CD4-positive, alpha-beta T cell treated with Interleukin-10 for 1 hour (primary cell): ENCODE results near the gene HORMAD1.
A peak's percentile ranks its signal among the peaks of the same experiment; 100 is the strongest.
"Not testable (repeated sequence)": the region's sequence is repeated elsewhere in the genome, so short reads cannot be mapped to it uniquely, and the experiment has no call there.

Experiments
- DNase-seq: peaks from one replicate; pipeline ENCODE4 v3.0.0-alpha.2; 2020

Gene HORMAD1, protein sequence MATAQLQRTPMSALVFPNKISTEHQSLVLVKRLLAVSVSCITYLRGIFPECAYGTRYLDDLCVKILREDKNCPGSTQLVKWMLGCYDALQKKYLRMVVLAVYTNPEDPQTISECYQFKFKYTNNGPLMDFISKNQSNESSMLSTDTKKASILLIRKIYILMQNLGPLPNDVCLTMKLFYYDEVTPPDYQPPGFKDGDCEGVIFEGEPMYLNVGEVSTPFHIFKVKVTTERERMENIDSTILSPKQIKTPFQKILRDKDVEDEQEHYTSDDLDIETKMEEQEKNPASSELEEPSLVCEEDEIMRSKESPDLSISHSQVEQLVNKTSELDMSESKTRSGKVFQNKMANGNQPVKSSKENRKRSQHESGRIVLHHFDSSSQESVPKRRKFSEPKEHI

DNA sequence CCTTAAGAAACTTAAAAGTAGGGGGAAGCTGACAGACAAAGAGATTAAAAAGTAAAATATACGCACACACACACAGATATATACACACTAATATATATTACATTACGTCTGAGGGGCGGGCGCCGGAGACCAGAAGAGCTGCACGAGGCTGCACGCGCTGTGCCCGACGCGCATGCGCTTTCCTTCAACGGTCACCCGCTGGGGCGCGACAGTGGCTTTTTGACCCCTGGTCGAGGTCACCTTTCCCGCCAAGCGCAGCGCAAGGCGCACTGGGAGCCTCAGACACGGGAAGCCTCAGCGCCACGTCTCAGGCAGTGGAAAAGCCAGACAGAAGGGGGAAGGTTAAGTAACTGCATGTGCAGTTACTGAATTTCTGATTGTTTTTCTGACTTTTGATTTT is at the start of gene HORMAD1:
TSS of gene HORMAD1 (minus strand) at position 193 of the 400 bp plus-strand sequence. CDS start 1,390 bp downstream, outside the sequence.
- DNase-seq = no peak

- not testable (repeated sequence) for DNase-seq
Observed at GRCh38 chr1:150767704-150768103, 47.0 kb upstream of the HORMAD1 start.

GRCh38 chr1:150765977-150766301 is 45.2 kb upstream of the HORMAD1 start:
- not testable (repeated sequence) for DNase-seq

DNA sequence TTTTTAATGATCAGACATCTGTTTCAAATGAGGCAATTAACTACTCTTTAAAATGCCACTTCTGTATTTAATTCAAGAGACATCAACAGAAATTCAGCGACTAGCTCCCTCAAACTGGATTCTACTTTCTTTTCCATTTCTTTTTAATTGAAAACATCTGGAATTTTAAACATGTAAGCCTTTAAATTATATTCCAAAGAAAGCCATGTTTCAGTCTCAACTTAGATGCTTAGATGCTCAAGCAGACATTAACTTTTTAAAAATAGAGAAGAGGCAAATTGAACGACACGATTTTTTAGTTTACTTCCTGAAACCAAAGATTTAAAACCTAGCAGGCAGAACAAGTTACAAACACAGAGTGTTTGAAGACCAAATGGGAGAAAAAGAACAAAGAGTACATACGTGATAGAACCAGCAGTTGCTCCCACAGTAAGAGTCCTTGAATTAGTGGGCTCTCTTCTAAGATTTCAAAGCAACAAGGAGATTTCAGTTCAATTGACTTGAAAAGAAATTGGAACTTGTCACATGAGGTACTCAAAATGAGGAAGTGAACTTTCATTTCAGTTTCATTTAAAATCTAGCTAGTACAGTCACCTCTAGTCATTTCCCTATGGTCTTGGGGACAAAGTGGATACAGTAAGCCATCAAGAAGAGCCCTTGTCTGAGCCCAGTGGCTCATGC is 44.7 kb upstream of the HORMAD1 start, which contains the start of gene CTSS:
TSS of gene CTSS (minus strand) at position 483 of the 681 bp plus-strand sequence. CDS start 1,015 bp downstream, outside the sequence.
- DNase-seq = peak; percentile 48

DNA sequence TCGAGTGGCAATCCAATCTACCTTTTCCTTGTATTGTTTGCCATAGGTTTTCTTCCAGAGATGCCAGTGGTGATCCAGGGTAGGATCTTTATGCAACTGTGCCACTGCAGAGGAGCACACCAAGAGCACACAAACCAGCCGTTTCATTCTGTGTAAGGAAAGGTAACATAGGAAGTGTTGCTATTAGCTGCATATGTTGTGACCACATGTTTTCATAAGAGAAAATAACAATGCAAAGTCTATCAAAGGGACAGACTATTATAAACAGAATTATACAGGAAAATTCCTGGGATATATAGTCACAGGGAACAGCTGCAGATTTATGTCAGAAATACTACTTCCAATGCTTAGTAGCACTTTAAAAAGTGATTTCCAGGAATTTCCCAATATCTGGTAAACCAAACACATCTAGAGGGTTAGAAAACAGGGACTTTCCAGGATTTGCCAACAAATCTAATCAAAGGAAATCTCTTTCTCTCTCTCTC is 44.0 kb upstream of the HORMAD1 start:
- DNase-seq = peak; percentile 44

GRCh38 chr1:150763018-150763417 is 42.3 kb upstream of the HORMAD1 start:
- DNase-seq = no peak

- no peak for DNase-seq
Observed at GRCh38 chr1:150762552-150762951, 41.9 kb upstream of the HORMAD1 start.

GRCh38 chr1:150761801-150762200 is 41.1 kb upstream of the HORMAD1 start:
- no peak for DNase-seq

GRCh38 chr1:150760013-150760412 is 39.3 kb upstream of the HORMAD1 start:
- DNase-seq = no peak

DNA sequence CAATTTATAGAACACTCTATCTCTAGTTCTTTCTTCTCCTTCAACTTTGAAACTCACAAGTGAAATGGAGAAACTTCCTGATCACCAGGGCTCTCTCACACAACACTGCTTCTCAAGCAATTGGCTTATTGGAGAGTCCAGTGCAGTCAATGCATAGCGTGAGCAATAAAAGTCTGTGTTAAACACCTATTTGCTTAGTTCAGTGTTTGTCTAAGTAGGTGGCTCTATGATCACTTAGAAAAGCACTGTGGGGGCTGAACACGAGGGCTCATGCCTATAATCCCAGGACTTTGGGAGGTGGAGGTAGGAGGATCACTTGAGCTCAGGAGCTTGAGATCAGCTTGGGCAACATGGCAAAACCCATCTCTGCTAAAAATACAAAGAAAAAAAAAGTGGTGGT is 32.7 kb upstream of the HORMAD1 start:
- no peak for DNase-seq

DNA sequence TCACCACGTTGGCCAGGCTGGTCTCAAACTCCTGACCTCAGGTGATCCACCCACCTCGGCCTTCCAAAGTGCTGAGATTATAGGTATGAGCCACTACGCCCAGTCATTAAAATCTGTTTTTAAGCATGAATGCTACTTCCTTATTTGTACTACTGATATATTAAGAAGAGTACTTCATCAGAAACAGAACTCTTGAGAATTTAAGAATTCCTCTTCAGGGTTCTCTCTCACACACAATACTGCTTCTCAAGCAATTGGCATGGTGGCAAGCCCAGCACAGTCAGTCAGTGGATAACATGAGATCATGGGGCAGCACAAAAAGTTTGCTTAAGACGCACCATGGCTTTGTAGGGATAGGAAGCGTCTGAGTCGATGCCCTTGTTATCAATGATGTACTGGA is 30.7 kb upstream of the HORMAD1 start:
- no peak for DNase-seq

GRCh38 chr1:150749720-150750311 is 29.1 kb upstream of the HORMAD1 start:
- no peak for DNase-seq

GRCh38 chr1:150748878-150749719 is 28.4 kb upstream of the HORMAD1 start:
- no peak for DNase-seq

DNA sequence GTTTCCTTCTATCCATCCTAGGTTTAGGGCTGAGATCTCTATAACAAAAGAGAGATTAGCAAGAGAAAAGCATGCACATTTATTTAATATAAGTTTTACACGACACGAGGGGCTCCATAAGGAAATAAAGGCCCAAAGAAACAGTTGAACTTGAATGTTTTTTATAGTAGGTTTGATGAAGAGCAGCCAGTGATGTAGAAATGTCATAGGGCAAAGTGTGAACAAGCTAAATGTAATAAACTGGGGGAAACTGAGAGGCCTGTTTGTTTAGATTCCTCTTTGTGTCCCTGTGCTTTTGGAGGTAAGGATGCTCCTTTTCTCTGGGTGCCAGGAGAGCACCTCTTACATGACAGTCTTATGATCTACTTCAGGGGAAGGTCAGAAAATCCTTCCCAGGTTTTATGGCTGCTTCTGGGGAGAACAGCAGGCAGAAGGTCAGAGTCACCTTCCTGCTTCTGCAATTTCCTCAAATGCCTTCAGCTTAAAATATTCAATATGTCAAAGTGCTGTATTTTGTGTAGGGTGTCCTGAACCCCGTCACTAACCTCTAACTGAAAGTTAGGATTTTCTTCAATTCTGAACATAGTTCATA is 9.5 kb upstream of the HORMAD1 start:
- DNase-seq = no peak

DNA sequence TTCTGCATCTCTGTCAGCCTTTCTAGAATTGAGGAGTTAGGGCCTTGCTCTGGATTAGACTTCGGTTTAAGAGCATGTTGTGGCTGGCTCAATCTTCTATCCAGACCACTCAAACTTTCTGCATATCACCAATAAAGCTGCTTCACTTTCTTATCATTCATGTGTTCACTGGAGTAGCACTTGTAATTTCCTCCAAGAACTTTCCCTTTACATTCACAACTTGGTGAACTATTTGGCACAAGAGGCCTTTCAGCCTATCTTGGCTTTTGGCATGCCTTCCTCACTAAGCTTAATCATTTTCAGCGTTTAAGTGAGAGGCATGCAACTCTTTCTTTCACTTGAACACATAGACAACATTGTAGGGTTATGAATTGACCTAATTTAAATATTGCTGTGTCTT is 3.6 kb upstream of the HORMAD1 start:
- DNase-seq = no peak

GRCh38 chr1:150720098-150720497 is 597 bp downstream of the HORMAD1 start:
- DNase-seq = no peak

GRCh38 chr1:150718225-150718891 is 2.3 kb downstream of the HORMAD1 start:
- no peak for DNase-seq

DNA sequence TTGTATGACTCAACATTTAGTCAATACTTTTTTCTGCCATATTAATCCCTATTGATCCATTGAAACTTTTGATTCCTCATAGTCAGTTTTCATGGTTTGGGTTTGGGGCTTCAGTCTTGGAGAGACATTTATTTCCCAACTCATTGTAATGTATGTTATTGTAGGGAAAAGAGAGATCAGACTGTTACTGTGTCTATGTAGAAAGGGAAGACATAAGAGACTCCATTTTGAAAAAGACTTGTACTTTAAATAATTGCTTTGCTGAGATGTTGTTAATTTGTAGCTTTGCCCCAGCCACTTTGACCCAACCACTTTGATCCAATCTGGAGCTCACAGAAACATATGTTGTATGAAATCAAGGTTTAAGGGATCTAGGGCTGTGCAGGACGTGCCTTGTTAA is 11.7 kb downstream of the HORMAD1 start:
- not testable (repeated sequence) for DNase-seq

- no peak for DNase-seq
Observed at GRCh38 chr1:150708595-150708994, 12.1 kb downstream of the HORMAD1 start.

DNA sequence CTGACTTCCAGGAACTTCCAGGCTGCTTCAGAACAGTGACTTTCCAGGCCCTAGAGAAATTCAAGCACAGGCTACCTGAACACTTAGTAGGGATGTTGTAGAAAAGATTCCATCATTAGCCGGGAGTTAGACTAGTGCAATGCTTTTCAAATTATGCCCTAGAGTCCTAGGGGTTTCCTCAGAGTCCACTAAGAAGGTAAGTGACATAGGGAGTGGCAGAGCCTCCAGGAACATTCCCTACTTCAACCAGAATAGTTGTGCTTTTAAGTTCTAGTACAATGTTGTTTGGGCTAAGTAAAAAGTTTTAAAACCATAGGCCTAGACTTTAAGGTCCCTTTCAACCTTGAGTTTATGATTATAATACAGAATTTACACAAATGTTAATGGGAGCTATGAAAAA is 14.6 kb downstream of the HORMAD1 start:
- no peak for DNase-seq

DNA sequence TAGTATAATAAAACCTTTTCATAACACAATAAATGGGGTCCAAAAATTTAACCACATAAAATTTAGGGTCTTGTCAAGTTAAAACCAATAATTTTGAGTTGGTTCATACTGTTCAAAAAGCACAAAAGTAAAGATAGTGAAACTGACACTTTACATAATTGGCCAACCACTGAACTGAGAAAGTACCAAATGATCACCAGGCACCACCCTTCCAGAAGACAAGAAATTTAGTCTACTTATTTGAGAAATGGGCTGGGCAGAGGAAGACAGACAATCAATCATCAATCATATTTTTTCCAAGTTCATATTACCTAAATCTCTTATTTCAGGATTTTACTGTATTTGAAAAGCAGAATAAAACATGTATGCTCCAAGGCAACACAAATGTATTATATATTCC is 17.3 kb downstream of the HORMAD1 start:
- no peak for DNase-seq
